WERI-Rb-1 (cell line): Measurements from ENCODE around the gene FUZ.

Source experiments
- DNase-seq: peaks from one replicate; pipeline ENCODE4 v3.0.0-alpha.2; 2020
- H3K27ac ChIP-seq: fragments of 250-450 bp; sonication (Bioruptor Pico); 2 replicates; pipeline ENCODE4 v1.5.1; 2020; ENCODE audit warnings: mild to moderate bottlenecking, moderate library complexity
- H3K27me3 ChIP-seq: fragments of 250-450 bp; sonication (Bioruptor Pico); 2 replicates; pipeline ENCODE4 v1.5.1; 2021; ENCODE audit warnings: mild to moderate bottlenecking, low read depth, moderate library complexity; ENCODE audit not compliant: insufficient read depth, severe bottlenecking
- H3K36me3 ChIP-seq: fragments of 250-450 bp; sonication (Bioruptor Pico); 2 replicates; pipeline ENCODE4 v1.5.1; 2020; ENCODE audit warnings: mild to moderate bottlenecking, moderate library complexity
- H3K4me3 ChIP-seq: 2 replicates; pipeline ENCODE4 v1.5.1; 2011; ENCODE audit warnings: low read depth, mild to moderate bottlenecking, control low read depth, low read length
- H3K9me3 ChIP-seq: fragments of 250-450 bp; sonication (Bioruptor Pico); 2 replicates; pipeline ENCODE4 v1.5.1; 2021; ENCODE audit warnings: mild to moderate bottlenecking, moderate library complexity; ENCODE audit not compliant: severe bottlenecking
- CTCF ChIP-seq: IDR thresholded peaks from 2 replicates; pipeline ENCODE4 v1.5.1; 2011; ENCODE audit warnings: low read depth, mild to moderate bottlenecking, control low read depth, inconsistent platforms, low read length

The FUZ gene

GRCh38 chr19:49814010-49814409 is 918 bp upstream of the FUZ start:
- no peak for TF ChIP-seq CTCF
- Histone ChIP-seq H3K4me3 (peak overlapping the region; percentile 95), H3K36me3 (no peaks in the 10 kb centered on the region; the same call in 1 of the 2 replicates), H3K27me3 (no peaks in the 10 kb centered on the region), H3K9me3 (no peaks in the 10 kb centered on the region), H3K27ac (peak overlapping the region; percentile 87)
- no peak for DNase-seq

- H3K27ac ChIP-seq, result peak overlapping the region; percentile 87
- H3K9me3 ChIP-seq, result no peaks in the 10 kb centered on the region
- DNase-seq, result no peak
- no peaks in the 10 kb centered on the region for H3K27me3 ChIP-seq
- no peak for TF ChIP-seq CTCF
- peaks cover 10% of the 10 kb centered on the region for H3K36me3 ChIP-seq
- peak overlapping the region; percentile 95 for H3K4me3 ChIP-seq
These were observed 568 bp downstream of the FUZ start for GRCh38 chr19:49812452-49812996.

GRCh38 chr19:49811328-49811727 is 1.8 kb downstream of the FUZ start:
- H3K36me3 ChIP-seq, result peaks cover 16% of the 10 kb centered on the region
- no peak overlapping the region for H3K4me3 ChIP-seq
- TF ChIP-seq CTCF, result no peak
- no peak overlapping the region for H3K27ac ChIP-seq
- no peaks in the 10 kb centered on the region for H3K9me3 ChIP-seq
- no peak for DNase-seq
- H3K27me3 ChIP-seq, result no peaks in the 10 kb centered on the region

- H3K9me3 ChIP-seq, result no peaks in the 10 kb centered on the region
- no peak overlapping the region for H3K4me3 ChIP-seq
- H3K27me3 ChIP-seq, result no peaks in the 10 kb centered on the region
- peak overlapping the region; percentile 36 for H3K27ac ChIP-seq
- no peak for TF ChIP-seq CTCF
- no peak for DNase-seq
- H3K36me3 ChIP-seq, result peaks cover 27% of the 10 kb centered on the region
These were observed 3.1 kb downstream of the FUZ start for GRCh38 chr19:49809941-49810389.

- Histone ChIP-seq H3K27ac (peak overlapping the region; percentile 36), H3K36me3 (peaks cover 32% of the 10 kb centered on the region), H3K9me3 (no peaks in the 10 kb centered on the region), H3K27me3 (no peaks in the 10 kb centered on the region), H3K4me3 (peak overlapping the region; percentile 35)
- no peak for TF ChIP-seq CTCF
- DNase-seq, result peak; percentile 34
These were observed 3.7 kb downstream of the FUZ start for GRCh38 chr19:49809160-49809940.
